Activated CD4-positive, alpha-beta T cell treated with anti-CD3 and anti-CD28 coated beads, Interleukin-2, amount 50 U/mL, for 16 hours (primary cell): Measurements from ENCODE around the gene EGFR.

ENCODE experiments used
- DNase-seq: peaks from one replicate; pipeline ENCODE4 v3.0.0-alpha.2; 2020

The EGFR gene

GRCh38 chr7:55108401-55108800 is 89.6 kb downstream of the EGFR start:
- no peak for DNase-seq

GRCh38 chr7:55108818-55109217 is 90.0 kb downstream of the EGFR start:
- DNase-seq: no peak

- no peak for DNase-seq
These were observed 90.8 kb downstream of the EGFR start for GRCh38 chr7:55109404-55110167.

- no peak for DNase-seq
These were observed 91.6 kb downstream of the EGFR start for GRCh38 chr7:55110282-55110992.

- DNase-seq: no peak
These were observed 92.2 kb downstream of the EGFR start for GRCh38 chr7:55110993-55111361.

GRCh38 chr7:55112056-55112455 is 93.2 kb downstream of the EGFR start:
- DNase-seq: no peak

- no peak for DNase-seq
These were observed 95.1 kb downstream of the EGFR start for GRCh38 chr7:55113760-55114540.

GRCh38 chr7:55117286-55117685 is 98.5 kb downstream of the EGFR start:
- DNase-seq: no peak

- no peak for DNase-seq
These were observed 99.6 kb downstream of the EGFR start for GRCh38 chr7:55118426-55118825.

GRCh38 chr7:55119571-55119970 is 100.8 kb downstream of the EGFR start:
- DNase-seq: no peak

- DNase-seq: no peak
These were observed 101.3 kb downstream of the EGFR start for GRCh38 chr7:55120074-55120473.

GRCh38 chr7:55120501-55121198 is 101.8 kb downstream of the EGFR start:
- no peak for DNase-seq

GRCh38 chr7:55121249-55121648 is 102.4 kb downstream of the EGFR start:
- no peak for DNase-seq

- no peak for DNase-seq
These were observed 103.4 kb downstream of the EGFR start for GRCh38 chr7:55122263-55122662.

- no peak for DNase-seq
These were observed 106.4 kb downstream of the EGFR start for GRCh38 chr7:55124989-55125875.

GRCh38 chr7:55127135-55127551 is 108.3 kb downstream of the EGFR start:
- no peak for DNase-seq

GRCh38 chr7:55127622-55128081 is 108.8 kb downstream of the EGFR start:
- no peak for DNase-seq

GRCh38 chr7:55128693-55129394 is 110.0 kb downstream of the EGFR start:
- no peak for DNase-seq

GRCh38 chr7:55129541-55130394 is 111.0 kb downstream of the EGFR start:
- no peak for DNase-seq
